Nephron (organoid): ENCODE measurements around the gene PNMA5.

Source experiments
- H3K27ac Mint-ChIP-seq, 3 experiments: 2 replicates each; pipeline ENCODE4 v1.8.0; 2020; ENCODE audit warnings: mixed read lengths in 3 of 3, mild to moderate bottlenecking in 2 of 3, moderate library complexity in 1 of 3
- H3K27me3 Mint-ChIP-seq: 2 replicates; pipeline ENCODE4 v1.8.0; 2021; ENCODE audit warnings: low read depth, mild to moderate bottlenecking, moderate library complexity, mixed read lengths
- H3K36me3 Mint-ChIP-seq: 2 replicates; pipeline ENCODE4 v1.8.0; 2020; ENCODE audit warnings: low read depth, mixed read lengths
- H3K4me1 Mint-ChIP-seq: 2 replicates; pipeline ENCODE4 v1.8.0; 2020; ENCODE audit warnings: mixed read lengths
- H3K4me3 Mint-ChIP-seq, 3 experiments: 2 replicates each; pipeline ENCODE4 v1.8.0; 2020; ENCODE audit warnings: mild to moderate bottlenecking in 3 of 3, mixed read lengths in 3 of 3, moderate library complexity in 2 of 3
- H3K9me3 Mint-ChIP-seq: 2 replicates; pipeline ENCODE4 v1.8.0; 2020; ENCODE audit warnings: mixed read lengths
- TF ChIP-seq, protein P1 (sequence below), 3 experiments: fragments of 200-600 bp; sonication (generic); IDR thresholded peaks; one replicate each; pipeline ENCODE4 v1.5.0; 2021; ENCODE audit warnings: antibody characterized with exemption in 3 of 3; ENCODE audit not compliant: unreplicated experiment in 3 of 3

PNMA5 gene

DNA sequence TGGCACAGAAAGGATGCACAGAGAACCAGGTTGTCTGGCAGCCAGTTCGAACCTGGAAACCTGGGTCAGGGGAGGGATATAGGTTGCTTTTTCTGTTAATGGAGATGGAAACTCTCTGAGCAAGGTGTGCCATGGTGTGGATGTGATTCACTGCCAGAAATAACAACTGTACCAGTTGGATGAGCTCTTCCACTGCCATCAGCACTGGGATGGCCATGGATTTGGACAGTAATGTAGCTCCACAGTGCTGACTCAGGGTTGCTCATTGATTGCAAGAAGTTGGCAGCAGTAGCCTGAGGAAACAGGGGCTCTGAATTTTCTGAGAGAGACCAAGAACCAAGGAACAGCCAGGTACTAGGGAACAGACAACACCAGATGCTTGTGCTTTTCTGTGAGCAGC is 33.8 kb downstream of the PNMA5 start:
- Mint-ChIP-seq H3K27ac (no peak overlapping the region), H3K27me3 (peaks cover 3% of the 10 kb centered on the region), H3K9me3 (peaks cover 3% of the 10 kb centered on the region), H3K4me1 (peaks cover 4% of the 10 kb centered on the region), H3K4me3 (no peak overlapping the region), H3K36me3 (no peaks in the 10 kb centered on the region)
- TF ChIP-seq, protein P1, sequence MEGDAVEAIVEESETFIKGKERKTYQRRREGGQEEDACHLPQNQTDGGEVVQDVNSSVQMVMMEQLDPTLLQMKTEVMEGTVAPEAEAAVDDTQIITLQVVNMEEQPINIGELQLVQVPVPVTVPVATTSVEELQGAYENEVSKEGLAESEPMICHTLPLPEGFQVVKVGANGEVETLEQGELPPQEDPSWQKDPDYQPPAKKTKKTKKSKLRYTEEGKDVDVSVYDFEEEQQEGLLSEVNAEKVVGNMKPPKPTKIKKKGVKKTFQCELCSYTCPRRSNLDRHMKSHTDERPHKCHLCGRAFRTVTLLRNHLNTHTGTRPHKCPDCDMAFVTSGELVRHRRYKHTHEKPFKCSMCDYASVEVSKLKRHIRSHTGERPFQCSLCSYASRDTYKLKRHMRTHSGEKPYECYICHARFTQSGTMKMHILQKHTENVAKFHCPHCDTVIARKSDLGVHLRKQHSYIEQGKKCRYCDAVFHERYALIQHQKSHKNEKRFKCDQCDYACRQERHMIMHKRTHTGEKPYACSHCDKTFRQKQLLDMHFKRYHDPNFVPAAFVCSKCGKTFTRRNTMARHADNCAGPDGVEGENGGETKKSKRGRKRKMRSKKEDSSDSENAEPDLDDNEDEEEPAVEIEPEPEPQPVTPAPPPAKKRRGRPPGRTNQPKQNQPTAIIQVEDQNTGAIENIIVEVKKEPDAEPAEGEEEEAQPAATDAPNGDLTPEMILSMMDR (IDR thresholded peaks at IDR 0.05; ENCODE audit: unreplicated experiment in 3 of 3) = no peak

DNA sequence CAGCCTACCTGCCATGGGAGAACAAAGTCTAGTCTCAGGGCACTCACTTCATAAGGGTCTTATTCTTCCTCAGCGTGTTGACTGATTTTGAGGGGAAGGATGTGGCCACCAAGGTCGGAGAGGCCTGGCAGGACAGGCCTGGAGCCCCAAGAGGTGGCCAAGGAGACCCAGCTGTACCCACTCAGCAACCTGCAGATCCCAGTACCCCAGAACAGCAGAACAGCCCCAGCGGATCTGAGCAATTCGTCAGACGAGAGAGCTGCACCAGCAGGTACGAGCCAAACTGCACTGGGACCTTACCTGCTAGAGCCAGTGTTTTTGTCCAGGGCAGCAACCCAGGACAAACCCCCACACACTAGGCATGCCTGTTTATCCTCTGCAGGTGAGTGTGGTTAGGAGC is 34.3 kb downstream of the PNMA5 start:
- H3K9me3 Mint-ChIP-seq = no peaks in the 10 kb centered on the region

DNA sequence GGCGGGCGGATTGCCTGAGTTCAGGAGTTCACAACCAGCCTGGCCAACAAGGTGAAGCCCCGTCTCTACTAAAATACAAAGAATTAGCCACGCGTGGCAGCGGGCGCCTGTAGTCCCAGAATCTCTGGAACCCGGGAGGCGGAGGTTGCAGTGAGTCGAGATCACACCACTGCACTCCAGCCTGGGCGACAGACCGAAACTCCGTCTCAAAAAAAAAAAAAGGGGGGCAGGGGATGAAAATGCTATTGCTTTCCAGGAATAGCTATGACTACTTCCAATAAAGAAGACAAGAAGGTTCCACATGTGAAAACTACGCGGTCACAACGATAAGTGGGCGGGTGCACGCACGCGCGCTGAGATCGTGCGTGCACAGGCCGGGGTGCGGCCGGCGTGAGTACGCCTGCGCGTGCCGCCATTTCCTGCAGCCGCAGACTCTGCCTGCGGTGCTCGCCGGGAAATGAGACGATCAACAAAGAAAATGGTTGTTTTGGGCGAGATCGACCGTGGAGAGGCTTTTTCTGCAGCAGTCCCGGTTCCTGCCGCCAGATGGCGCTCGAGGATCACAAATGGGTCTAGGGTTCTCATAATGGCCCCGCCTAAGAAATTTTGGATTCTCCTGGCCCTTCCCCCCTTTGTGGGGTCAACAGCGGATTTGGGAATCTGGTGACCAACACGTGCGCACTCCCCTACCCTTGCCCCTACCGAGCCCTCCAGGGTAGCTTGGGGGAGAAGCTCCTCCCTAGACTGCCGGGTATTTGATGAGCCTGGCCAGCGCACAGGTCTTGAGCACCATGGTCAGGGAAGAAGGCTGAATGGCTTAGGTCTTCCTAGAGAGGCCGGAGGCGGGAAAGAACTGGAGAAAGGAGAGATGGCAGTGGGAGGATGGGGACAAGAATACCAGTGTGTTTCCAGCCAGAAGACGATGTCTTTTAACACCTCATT is 35.1 kb downstream of the PNMA5 start:
- Mint-ChIP-seq H3K27me3 (peaks cover 3% of the 10 kb centered on the region), H3K9me3 (no peaks in the 10 kb centered on the region), H3K36me3 (no peaks in the 10 kb centered on the region), H3K4me1 (peaks cover 4% of the 10 kb centered on the region), H3K27ac (peak overlapping the region; percentile 67 to 93 (median 91)), H3K4me3 (peak overlapping the region; percentile 77 to 82 (median 78))
- TF ChIP-seq, protein P1 (IDR thresholded peaks at IDR 0.05; ENCODE audit: unreplicated experiment in 3 of 3) = peak; percentile 75 to 85 (median 80)

More for the DNA sequence above, 34.3 kb downstream of the PNMA5 start:
- peaks cover 4% of the 10 kb centered on the region for H3K4me1 Mint-ChIP-seq
- H3K27ac Mint-ChIP-seq = no peak overlapping the region
- no peaks in the 10 kb centered on the region for H3K36me3 Mint-ChIP-seq
- H3K27me3 Mint-ChIP-seq = peaks cover 3% of the 10 kb centered on the region
- H3K4me3 Mint-ChIP-seq = no peak overlapping the region
- TF ChIP-seq, protein P1 (IDR thresholded peaks at IDR 0.05; ENCODE audit: unreplicated experiment in 3 of 3) = no peak

DNA sequence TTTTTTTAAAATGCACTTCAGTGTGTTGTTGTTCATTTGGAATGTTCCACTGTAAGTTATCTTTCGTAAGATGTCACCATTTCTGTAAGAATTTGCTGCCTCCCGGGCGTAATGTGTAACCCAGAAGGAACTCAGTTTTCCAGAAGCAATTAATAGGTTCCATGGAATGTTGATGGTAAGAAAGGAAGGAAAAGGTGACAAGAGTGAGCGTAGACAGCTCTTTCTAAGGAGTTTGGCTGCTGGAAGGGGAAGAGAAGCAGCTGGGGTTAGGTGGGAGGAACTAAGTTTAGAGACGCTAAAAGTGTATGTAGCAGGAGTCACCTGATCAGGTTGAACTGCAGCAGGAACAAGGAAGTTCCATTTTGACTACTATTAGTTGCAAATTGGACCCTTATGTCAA is 35.9 kb downstream of the PNMA5 start:
- TF ChIP-seq, protein P1 (IDR thresholded peaks at IDR 0.05; ENCODE audit: unreplicated experiment in 3 of 3) = no peak
- Mint-ChIP-seq H3K4me3 (peak overlapping the region; percentile 27 to 77 (median 45)), H3K27ac (peak overlapping the region; percentile 64 to 85 (median 67)), H3K27me3 (peaks cover 3% of the 10 kb centered on the region), H3K36me3 (no peaks in the 10 kb centered on the region), H3K4me1 (peaks cover 4% of the 10 kb centered on the region), H3K9me3 (no peaks in the 10 kb centered on the region)

DNA sequence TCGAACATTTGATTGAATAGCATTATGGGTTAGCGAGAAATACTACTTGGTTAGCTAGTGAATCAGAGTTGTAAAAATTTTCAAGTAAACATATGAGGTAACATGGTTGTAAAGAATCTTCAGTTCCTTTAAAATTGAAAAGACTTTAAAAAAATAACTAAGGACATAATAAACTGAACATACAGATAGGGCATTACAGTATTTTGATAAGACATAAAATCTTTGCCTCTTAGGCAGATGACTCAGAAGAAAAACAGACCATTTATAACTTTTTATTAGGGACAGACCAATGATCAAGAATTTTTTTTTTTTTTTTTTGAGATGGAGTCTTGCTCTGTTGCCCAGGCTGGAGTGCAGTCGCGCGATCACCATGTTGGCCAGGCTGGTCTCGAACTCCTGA is 43.1 kb downstream of the PNMA5 start:
- Mint-ChIP-seq H3K4me1 (peaks cover 5% of the 10 kb centered on the region), H3K4me3 (no peak overlapping the region), H3K36me3 (peaks cover 7% of the 10 kb centered on the region), H3K27ac (no peak overlapping the region), H3K27me3 (no peaks in the 10 kb centered on the region), H3K9me3 (peaks cover 9% of the 10 kb centered on the region)
- TF ChIP-seq, protein P1 (IDR thresholded peaks at IDR 0.05; ENCODE audit: unreplicated experiment in 3 of 3) = no peak
